ENCODE results near the gene NFS1.

Gene NFS1

DNA sequence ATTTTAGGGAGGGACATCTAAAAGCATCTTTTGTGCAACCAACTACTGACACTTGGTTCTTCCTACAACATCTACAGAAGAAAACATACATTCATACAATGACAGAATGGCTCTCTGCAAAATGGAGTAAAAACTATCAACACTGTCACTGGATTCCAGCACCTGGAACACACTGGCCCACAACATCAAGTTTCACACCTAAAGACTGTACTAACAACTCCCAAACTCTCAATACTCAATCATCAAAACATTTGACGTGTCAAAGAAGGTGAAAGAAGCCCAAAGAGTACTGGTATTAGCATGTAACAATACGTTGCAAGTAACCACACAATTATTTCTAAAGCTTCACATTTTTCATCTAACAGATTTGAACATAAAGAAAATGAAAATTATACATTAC, 36.6 kb downstream of the NFS1 start:
- no peaks in the 10 kb centered on the region for H3K9me3 ChIP-seq (replicated peaks; ENCODE audit: insufficient read depth, low read length)
- H3K4me1 ChIP-seq (ENCODE audit: low read length): peaks cover 31% of the 10 kb centered on the region
- no peaks in the 10 kb centered on the region for H3K27me3 ChIP-seq (replicated peaks; ENCODE audit: insufficient read depth, low read length)
- peaks cover 57% of the 10 kb centered on the region for H4K20me1 ChIP-seq (ENCODE audit: insufficient read depth, low read length)
- H3K36me3 ChIP-seq (replicated peaks; ENCODE audit: insufficient read depth, low read length): no peaks in the 10 kb centered on the region
- peaks cover 71% of the 10 kb centered on the region for H3K79me2 ChIP-seq (ENCODE audit: low read length)
- no peak overlapping the region for H2AFZ ChIP-seq (ENCODE audit: low read length)
- H3K27ac ChIP-seq (ENCODE audit: low read length): no peak overlapping the region
- H3K4me2 ChIP-seq (ENCODE audit: low read depth, low read length): peak overlapping the region; percentile 82
- no peak for DNase-seq
- peaks cover 27% of the 10 kb centered on the region for H3F3A ChIP-seq (ENCODE audit: insufficient read depth, low read length)
- H3K9me2 ChIP-seq (replicated peaks; ENCODE audit: insufficient read depth, low read length): no peaks in the 10 kb centered on the region
- H3K9ac ChIP-seq (ENCODE audit: low read length): peak overlapping the region; percentile 4; the same call in 1 of the 2 replicates
- TF ChIP-seq EZH2 (optimal IDR thresholded peaks at IDR 0.05; ENCODE audit: low read depth, low read length): no peak
- TF ChIP-seq EZH2phosphoT487 (IDR thresholded peaks at IDR 0.05; ENCODE audit: low read length): no peak
- TF ChIP-seq, protein P1, sequence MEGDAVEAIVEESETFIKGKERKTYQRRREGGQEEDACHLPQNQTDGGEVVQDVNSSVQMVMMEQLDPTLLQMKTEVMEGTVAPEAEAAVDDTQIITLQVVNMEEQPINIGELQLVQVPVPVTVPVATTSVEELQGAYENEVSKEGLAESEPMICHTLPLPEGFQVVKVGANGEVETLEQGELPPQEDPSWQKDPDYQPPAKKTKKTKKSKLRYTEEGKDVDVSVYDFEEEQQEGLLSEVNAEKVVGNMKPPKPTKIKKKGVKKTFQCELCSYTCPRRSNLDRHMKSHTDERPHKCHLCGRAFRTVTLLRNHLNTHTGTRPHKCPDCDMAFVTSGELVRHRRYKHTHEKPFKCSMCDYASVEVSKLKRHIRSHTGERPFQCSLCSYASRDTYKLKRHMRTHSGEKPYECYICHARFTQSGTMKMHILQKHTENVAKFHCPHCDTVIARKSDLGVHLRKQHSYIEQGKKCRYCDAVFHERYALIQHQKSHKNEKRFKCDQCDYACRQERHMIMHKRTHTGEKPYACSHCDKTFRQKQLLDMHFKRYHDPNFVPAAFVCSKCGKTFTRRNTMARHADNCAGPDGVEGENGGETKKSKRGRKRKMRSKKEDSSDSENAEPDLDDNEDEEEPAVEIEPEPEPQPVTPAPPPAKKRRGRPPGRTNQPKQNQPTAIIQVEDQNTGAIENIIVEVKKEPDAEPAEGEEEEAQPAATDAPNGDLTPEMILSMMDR (IDR thresholded peaks at IDR 0.05; ENCODE audit: low read length): no peak
- H3K4me3 ChIP-seq (ENCODE audit: low read length): peak overlapping the region; percentile 92

DNA sequence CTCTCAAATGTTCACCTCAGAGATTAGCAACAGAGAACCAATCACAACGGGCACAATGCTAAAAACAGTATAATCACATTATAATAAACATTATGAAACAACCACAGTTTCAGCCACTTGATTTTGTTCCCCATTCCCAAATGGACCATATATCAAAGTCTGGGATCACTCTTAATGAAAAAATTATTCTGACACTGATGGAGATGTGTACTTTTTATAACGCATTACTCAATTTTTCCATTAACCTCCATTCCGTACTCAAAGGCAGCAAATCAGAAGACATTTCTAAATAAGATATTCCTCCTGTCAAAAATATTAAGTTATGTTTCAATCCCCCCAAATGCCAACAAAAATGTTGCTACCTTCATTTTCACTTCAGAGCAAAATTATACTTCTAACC, 37.2 kb downstream of the NFS1 start:
- peaks cover 63% of the 10 kb centered on the region for H4K20me1 ChIP-seq (ENCODE audit: insufficient read depth, low read length)
- H3K36me3 ChIP-seq (replicated peaks; ENCODE audit: insufficient read depth, low read length): 0 out of 2 replicates have a peak, but pooled peaks cover 4% of the 10 kb centered on the region
- H3F3A ChIP-seq (ENCODE audit: insufficient read depth, low read length): peaks cover 27% of the 10 kb centered on the region
- H3K4me1 ChIP-seq (ENCODE audit: low read length): peaks cover 31% of the 10 kb centered on the region
- TF ChIP-seq, protein P1 (IDR thresholded peaks at IDR 0.05; ENCODE audit: low read length): no peak
- no peak for TF ChIP-seq EZH2phosphoT487 (IDR thresholded peaks at IDR 0.05; ENCODE audit: low read length)
- TF ChIP-seq EZH2 (optimal IDR thresholded peaks at IDR 0.05; ENCODE audit: low read depth, low read length): no peak
- peak overlapping the region; percentile 82 for H3K4me2 ChIP-seq (ENCODE audit: low read depth, low read length)
- H2AFZ ChIP-seq (ENCODE audit: low read length): no peak overlapping the region
- H3K27me3 ChIP-seq (replicated peaks; ENCODE audit: insufficient read depth, low read length): no peaks in the 10 kb centered on the region
- H3K9me3 ChIP-seq (replicated peaks; ENCODE audit: insufficient read depth, low read length): no peaks in the 10 kb centered on the region
- peak overlapping the region; percentile 1; the same call in 1 of the 2 replicates for H3K27ac ChIP-seq (ENCODE audit: low read length)
- H3K9ac ChIP-seq (ENCODE audit: low read length): peak overlapping the region; percentile 1; the same call in 1 of the 2 replicates
- peaks cover 78% of the 10 kb centered on the region for H3K79me2 ChIP-seq (ENCODE audit: low read length)
- H3K9me2 ChIP-seq (replicated peaks; ENCODE audit: insufficient read depth, low read length): no peaks in the 10 kb centered on the region
- H3K4me3 ChIP-seq (ENCODE audit: low read length): peak overlapping the region; percentile 92; the same call in 1 of the 2 replicates
- no peak for DNase-seq

DNA sequence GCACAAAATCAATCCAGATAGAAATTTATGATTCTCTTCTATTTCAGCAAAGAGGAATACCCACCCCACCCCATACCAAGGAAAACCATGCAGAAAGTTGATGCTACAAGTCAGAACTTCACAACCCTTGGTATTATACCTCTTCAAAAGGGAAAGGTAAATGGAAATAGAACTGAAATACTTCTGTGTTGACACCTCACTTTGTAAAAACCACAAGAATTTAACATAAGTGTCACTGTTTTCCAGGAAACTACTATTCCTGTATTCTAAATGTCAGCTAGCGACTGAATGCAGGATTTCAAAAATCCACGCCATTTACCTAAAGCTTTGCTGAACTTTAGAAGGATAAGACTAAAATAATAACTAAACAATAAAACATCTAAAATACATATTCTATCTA, 38.1 kb downstream of the NFS1 start:
- Histone ChIP-seq H3K9me2 (replicated peaks; ENCODE audit: insufficient read depth, low read length) (no peaks in the 10 kb centered on the region), H3F3A (ENCODE audit: insufficient read depth, low read length) (peaks cover 27% of the 10 kb centered on the region), H2AFZ (ENCODE audit: low read length) (no peak overlapping the region), H3K79me2 (ENCODE audit: low read length) (peaks cover 86% of the 10 kb centered on the region), H3K4me2 (ENCODE audit: low read depth, low read length) (peak overlapping the region; percentile 82), H3K4me1 (ENCODE audit: low read length) (peaks cover 31% of the 10 kb centered on the region), H3K9ac (ENCODE audit: low read length) (no peak overlapping the region; the same call in 1 of the 2 replicates), H3K27ac (ENCODE audit: low read length) (peak overlapping the region; percentile 1; the same call in 1 of the 2 replicates), H4K20me1 (ENCODE audit: insufficient read depth, low read length) (peaks cover 71% of the 10 kb centered on the region), H3K9me3 (replicated peaks; ENCODE audit: insufficient read depth, low read length) (no peaks in the 10 kb centered on the region), H3K4me3 (ENCODE audit: low read length) (peak overlapping the region; percentile 92; the same call in 1 of the 2 replicates), H3K27me3 (replicated peaks; ENCODE audit: insufficient read depth, low read length) (no peaks in the 10 kb centered on the region), H3K36me3 (replicated peaks; ENCODE audit: insufficient read depth, low read length) (0 out of 2 replicates have a peak, but pooled peaks cover 4% of the 10 kb centered on the region)
- peak; percentile 22 for DNase-seq
- TF ChIP-seq EZH2 (optimal IDR thresholded peaks at IDR 0.05; ENCODE audit: low read depth, low read length) (no peak), EZH2phosphoT487 (IDR thresholded peaks at IDR 0.05; ENCODE audit: low read length) (no peak)
